ENCODE data around the gene RORC. TPM values are rescaled to one million over a fixed set of nuclear protein-coding genes. Genes with fewer than 3 reads are reported as not detected.
A peak's percentile ranks its signal among the peaks of the same experiment; 100 is the strongest.

The RORC gene
- total and polyA plus RNA-seq, 2 of the 8 experiments (the other 6 are each of a cell fraction or from before 2014, with no cell fraction given): 0.44 to 0.54 TPM

GRCh38 chr1:151834239-151834638 is 2.6 kb upstream of the RORC start:
- Histone ChIP-seq H3K79me2 (ENCODE audit: control insufficient read depth in 1 of 2, insufficient read depth in 2 of 2, low read length in 2 of 2) (no peaks in the 10 kb centered on the region), H3K23me2 (ENCODE audit: low read depth, low read length) (peaks cover 18% of the 10 kb centered on the region; the same call in 1 of the 2 replicates), H3K4me3 (ENCODE audit: extremely low read depth in 1 of 4, insufficient read depth in 2 of 4, low read depth in 3 of 4, low read length in 4 of 4) (no peak overlapping the region), H2BK20ac (ENCODE audit: low read length) (no peak overlapping the region), H3K14ac (ENCODE audit: insufficient read length) (no peak overlapping the region), H2AK5ac (ENCODE audit: low read depth, low read length) (no peak overlapping the region), H3K18ac (ENCODE audit: extremely low read depth, low read length) (no peak overlapping the region), H2BK12ac (ENCODE audit: low read depth, low read length) (no peak overlapping the region), H3K9me3 (ENCODE audit: insufficient read depth in 2 of 2, low read depth in 1 of 2, low read length in 1 of 2) (no peaks in the 10 kb centered on the region), H2BK15ac (ENCODE audit: low read length) (peak overlapping the region; percentile 88; the same call in 1 of the 2 replicates), H2BK5ac (ENCODE audit: low read depth, low read length) (no peak overlapping the region), H3K4me1 (replicated peaks in 1 of 4; ENCODE audit: control insufficient read depth in 3 of 4, insufficient read depth in 4 of 4, low read length in 3 of 4) (peaks cover 9 to 28% (median 19%) of the 10 kb centered on the region in 4 experiments), H3K56ac (replicated peaks; ENCODE audit: insufficient read length, low read depth, low read length) (no peak overlapping the region), H4K20me1 (replicated peaks in 1 of 2; ENCODE audit: control insufficient read depth in 1 of 2, insufficient read depth in 2 of 2, low read length in 2 of 2) (no peaks in the 10 kb centered on the region), H3K4me2 (ENCODE audit: insufficient read depth in 1 of 2, low read depth in 2 of 2, low read length in 2 of 2) (no peak overlapping the region), H4K5ac (ENCODE audit: insufficient read length, low read depth, low read length) (no peak overlapping the region), H4K91ac (replicated peaks; ENCODE audit: insufficient read length, low read length) (no peak overlapping the region), H3K23ac (ENCODE audit: insufficient read length) (no peak overlapping the region), H3K9ac (replicated peaks in 1 of 4; ENCODE audit: extremely low read depth in 1 of 4, low read depth in 3 of 4, low read length in 3 of 4) (no peak overlapping the region), H3K79me1 (ENCODE audit: low read depth, low read length) (no peaks in the 10 kb centered on the region), H3K36me3 (ENCODE audit: control insufficient read depth in 2 of 4, insufficient read depth in 4 of 4, low read length in 3 of 4) (no peaks in the 10 kb centered on the region), H4K8ac (ENCODE audit: extremely low read depth, insufficient read depth, low read length) (no peak overlapping the region), H2BK120ac (replicated peaks; ENCODE audit: low read depth, low read length) (no peak overlapping the region), H3K27ac (ENCODE audit: low read depth, low read length) (no peak overlapping the region), H3K27me3 (replicated peaks in 1 of 4; ENCODE audit: control insufficient read depth in 3 of 4, extremely low read depth in 1 of 4, insufficient read depth in 3 of 4, low read length in 3 of 4) (peaks cover 10 to 24% (median 21%) of the 10 kb centered on the region in 4 experiments), H2AFZ (ENCODE audit: low read length) (no peak overlapping the region), H3K4ac (replicated peaks; ENCODE audit: insufficient read length, low read depth, low read length) (no peak overlapping the region)
- WGBS, 2 experiments (ENCODE audit: extremely low coverage in 1 of 2, insufficient coverage in 1 of 2, insufficient read length in 1 of 2, insufficient replicate concordance in 2 of 2, low coverage in 1 of 2, low lambda C conversion rate in 2 of 2, missing lambda C conversion rate in 1 of 2): 90% methylated on average over 3 of the region's 3 CpGs; no CpG with 5 or more reads in 1 of the 2 experiments
- ChIA-PET CTCF (ENCODE audit: partially characterized antibody) (interaction anchor here (0.7 to 3.7 kb wide), 12 partner anchors 8 to 299 kb away, joined by 3 to 26 read pairs (median 4); no protein-coding TSS in a partner anchor), POLR2A (ENCODE audit: partially characterized antibody) (interaction anchor here (1.5 kb wide), 1 partner anchor 294 kb away, joined by 4 read pairs; the partner anchor contains the start of gene TUFT1)
- DNase-seq (ENCODE audit: low read depth in 1 of 2, low spot score in 2 of 2) (no peak), FAIRE-seq (no peak)
- TF ChIP-seq SIN3A (conservative IDR thresholded peaks at IDR 0.05 in 1 of 2, IDR thresholded peaks at IDR 0.05 in 1 of 2; ENCODE audit: low read depth in 1 of 2, low read length in 2 of 2) (no peak), EZH2 (IDR thresholded peaks at IDR 0.05; ENCODE audit: low read depth, low read length, severe bottlenecking) (no peak), EP300 (IDR thresholded peaks at IDR 0.05; ENCODE audit: borderline replicate concordance in 1 of 2, low read depth in 2 of 2, low read length in 2 of 2) (no peak), PHF8 (conservative IDR thresholded peaks at IDR 0.05; ENCODE audit: low read depth, low read length) (no peak), SUZ12 (IDR thresholded peaks at IDR 0.05; ENCODE audit: low read length) (no peak), ATF3 (IDR thresholded peaks at IDR 0.05; ENCODE audit: insufficient read depth, low read depth, low read length) (no peak), ZNF274 (IDR thresholded peaks at IDR 0.05; ENCODE audit: borderline replicate concordance, extremely low read depth, low read length) (no peak), CHD2 (IDR thresholded peaks at IDR 0.05; ENCODE audit: low read length) (no peak), RAD21 (IDR thresholded peaks at IDR 0.05 in 1 of 2, conservative IDR thresholded peaks at IDR 0.05 in 1 of 2; ENCODE audit: low read depth in 2 of 2, low read length in 2 of 2) (no peak), POLR2AphosphoS5 (IDR thresholded peaks at IDR 0.05; ENCODE audit: low read depth, low read length) (no peak), ASH2L (IDR thresholded peaks at IDR 0.05; ENCODE audit: low read length) (no peak), TBP (IDR thresholded peaks at IDR 0.05; ENCODE audit: low read depth, low read length) (no peak)

Data from H1 (cell line).